ENCODE data around the gene ASB9.
"Not testable (repeated sequence)": the region's sequence is repeated elsewhere in the genome, so short reads cannot be mapped to it uniquely, and the experiment has no call there.

- not testable (repeated sequence) for TF ChIP-seq POLR2A (IDR thresholded peaks at IDR 0.05); CTCF (IDR thresholded peaks at IDR 0.05); POLR2AphosphoS5 (IDR thresholded peaks at IDR 0.05; ENCODE audit: insufficient read depth in 1 of 2, low read depth in 1 of 2)
Observed at GRCh38 chrX:15198608-15199202, 71.2 kb downstream of the ASB9 start.
